ENCODE results near the gene CDKN2B-AS1. TPM values are rescaled to one million over a fixed set of nuclear protein-coding genes. Genes with fewer than 3 reads are reported as not detected.

The CDKN2B-AS1 gene
- total and polyA plus RNA-seq, 2 donors (not counting 1 experiment from before 2014, with no cell fraction given): 1.3 to 2.5 TPM

DNA sequence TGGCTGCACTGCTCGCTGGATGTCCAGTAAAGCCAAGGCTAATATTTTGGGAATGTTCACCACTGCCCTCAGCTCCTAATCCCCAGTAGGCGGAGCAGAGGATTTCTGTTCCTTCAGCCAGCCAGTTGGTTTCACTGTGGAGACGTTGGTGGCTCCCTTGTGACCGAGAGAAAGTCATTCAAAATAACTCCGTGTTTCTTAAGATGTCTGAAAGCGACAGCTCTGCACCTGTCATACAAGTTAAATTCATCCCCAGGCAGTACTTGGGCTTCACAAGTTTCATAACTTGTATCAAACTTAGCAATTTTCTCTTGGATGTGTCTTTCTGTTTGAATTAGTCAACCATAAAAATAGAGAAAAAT, 14.9 kb downstream of the CDKN2B-AS1 start:
- H3K9me3 Mint-ChIP-seq (ENCODE audit: insufficient read depth): no peaks in the 10 kb centered on the region
- Histone ChIP-seq H2AFZ (ENCODE audit: insufficient read depth, low read depth, low read length, poor library complexity, severe bottlenecking) (peak overlapping the region; percentile 86), H3K4me1 (ENCODE audit: control insufficient read depth in 2 of 2, insufficient read depth in 2 of 2, low read length in 2 of 2) (peaks cover 30 to 36% of the 10 kb centered on the region in 2 donors), H3K27ac (ENCODE audit: low read length in 2 of 2) (no peak overlapping the region), H3K4me3 (ENCODE audit: control extremely low read depth in 1 of 5, extremely low read depth in 1 of 5, insufficient read depth in 1 of 5, low read depth in 2 of 5, low read length in 4 of 5) (peak overlapping the region; percentile 34 to 78 (median 69)), H3K9ac (ENCODE audit: low read length) (peak overlapping the region; percentile 83), H3K9me3 (ENCODE audit: control extremely low read depth in 1 of 3, control insufficient read depth in 2 of 3, insufficient read depth in 1 of 3, low read length in 2 of 3) (peaks cover 0 to 16% (median 0%) of the 10 kb centered on the region in 3 donors), H3K79me2 (ENCODE audit: control insufficient read depth, insufficient read depth, low read length) (no peaks in the 10 kb centered on the region), H3K36me3 (replicated peaks in 1 of 2; ENCODE audit: control extremely low read depth in 1 of 2, control insufficient read depth in 1 of 2, extremely low read depth in 1 of 2, insufficient read depth in 2 of 2, low read length in 1 of 2) (no peaks in the 10 kb centered on the region), H3K4me2 (replicated peaks; ENCODE audit: low read depth, low read length, poor library complexity, severe bottlenecking) (peak overlapping the region; percentile 96), H4K20me1 (ENCODE audit: control insufficient read depth, insufficient read depth, low read length, poor library complexity, severe bottlenecking) (peaks cover 8% of the 10 kb centered on the region), H3K27me3 (replicated peaks in 1 of 4; ENCODE audit: control extremely low read depth in 1 of 4, control insufficient read depth in 3 of 4, insufficient read depth in 4 of 4, low read length in 3 of 4) (peaks cover 0 to 48% (median 42%) of the 10 kb centered on the region in 4 experiments)
- 3% methylated on average over 3 of the region's 6 CpGs for WGBS (ENCODE audit: insufficient coverage)
- ChIA-PET POLR2A (interaction anchor here (1.5 kb wide), 1 partner anchor 15 kb away, joined by 7 read pairs; the partner anchor contains the start of genes CDKN2A and CDKN2B-AS1), CTCF (interaction anchor here (0.9 to 6.0 kb wide), 29 partner anchors 9 to 236 kb away, joined by 3 to 105 read pairs (median 8); partner anchors contain the start of genes CDKN2A, CDKN2B-AS1 and MTAP)
- peak; percentile 25 for ATAC-seq (ENCODE audit: low read depth)
- H3K4me3 Mint-ChIP-seq: peak overlapping the region; percentile 86
- TF ChIP-seq, protein P1, sequence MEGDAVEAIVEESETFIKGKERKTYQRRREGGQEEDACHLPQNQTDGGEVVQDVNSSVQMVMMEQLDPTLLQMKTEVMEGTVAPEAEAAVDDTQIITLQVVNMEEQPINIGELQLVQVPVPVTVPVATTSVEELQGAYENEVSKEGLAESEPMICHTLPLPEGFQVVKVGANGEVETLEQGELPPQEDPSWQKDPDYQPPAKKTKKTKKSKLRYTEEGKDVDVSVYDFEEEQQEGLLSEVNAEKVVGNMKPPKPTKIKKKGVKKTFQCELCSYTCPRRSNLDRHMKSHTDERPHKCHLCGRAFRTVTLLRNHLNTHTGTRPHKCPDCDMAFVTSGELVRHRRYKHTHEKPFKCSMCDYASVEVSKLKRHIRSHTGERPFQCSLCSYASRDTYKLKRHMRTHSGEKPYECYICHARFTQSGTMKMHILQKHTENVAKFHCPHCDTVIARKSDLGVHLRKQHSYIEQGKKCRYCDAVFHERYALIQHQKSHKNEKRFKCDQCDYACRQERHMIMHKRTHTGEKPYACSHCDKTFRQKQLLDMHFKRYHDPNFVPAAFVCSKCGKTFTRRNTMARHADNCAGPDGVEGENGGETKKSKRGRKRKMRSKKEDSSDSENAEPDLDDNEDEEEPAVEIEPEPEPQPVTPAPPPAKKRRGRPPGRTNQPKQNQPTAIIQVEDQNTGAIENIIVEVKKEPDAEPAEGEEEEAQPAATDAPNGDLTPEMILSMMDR (IDR thresholded peaks at IDR 0.05): no peak
- TF ChIP-seq EZH2 (IDR thresholded peaks at IDR 0.05; ENCODE audit: borderline replicate concordance, insufficient read depth, low read depth, low read length, poor library complexity, severe bottlenecking): no peak
- peaks cover 30% of the 10 kb centered on the region for H3K4me1 Mint-ChIP-seq
- H3K27me3 Mint-ChIP-seq: peaks cover 30% of the 10 kb centered on the region
- intact Hi-C loops (cut with micrococcal nuclease): loop anchor here (1.0 to 2.0 kb wide), 2 partner anchors 231 to 443 kb away; no protein-coding TSS in a partner anchor
- peak overlapping the region; percentile 41 for H3K27ac Mint-ChIP-seq
- no peak for DNase-seq

DNA sequence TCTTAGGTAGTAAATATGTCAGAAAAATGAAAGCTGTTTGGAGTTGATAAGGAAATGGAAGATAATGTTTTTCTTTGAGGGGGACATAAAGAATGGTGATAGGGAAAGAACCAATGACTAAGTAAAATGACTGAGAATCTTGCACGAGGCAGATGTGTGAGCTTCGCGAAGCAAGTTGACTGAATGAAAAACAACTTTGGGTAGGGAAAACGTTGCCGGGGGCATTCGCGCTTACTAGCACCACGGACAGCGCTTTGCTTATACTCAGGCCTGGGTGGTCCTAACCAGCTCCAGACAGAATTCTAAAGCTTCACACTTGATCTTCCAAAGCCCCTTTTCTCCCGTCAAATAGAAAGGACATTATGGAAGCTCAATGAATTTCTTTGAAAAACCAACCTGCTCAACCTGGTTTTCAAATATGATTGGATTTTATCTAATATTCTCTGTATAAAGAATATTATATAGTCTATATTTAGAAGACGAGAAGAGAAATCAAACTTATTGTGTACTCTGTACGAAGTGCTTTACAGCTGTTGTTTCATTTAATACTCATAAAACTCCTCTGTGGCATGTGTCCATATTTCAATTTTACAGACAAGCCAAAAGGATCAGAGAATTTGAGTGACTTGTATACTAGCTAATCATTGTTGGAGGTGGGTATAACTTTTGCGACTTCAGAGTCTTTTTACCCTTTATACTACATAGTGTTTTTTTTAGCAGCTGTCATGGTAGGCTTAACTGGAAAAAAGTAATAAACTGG, 16.5 kb downstream of the CDKN2B-AS1 start:
- intact Hi-C loops (cut with micrococcal nuclease): no loop called here
- Mint-ChIP-seq H3K9me3 (ENCODE audit: insufficient read depth) (no peaks in the 10 kb centered on the region), H3K27ac (no peak overlapping the region), H3K4me3 (no peak overlapping the region), H3K4me1 (peaks cover 16% of the 10 kb centered on the region), H3K27me3 (peaks cover 16% of the 10 kb centered on the region)
- no peak overlapping the region for H3K9ac ChIP-seq (ENCODE audit: low read length)
- ChIA-PET CTCF (interaction anchor here (0.6 to 6.0 kb wide), 7 partner anchors 26 to 236 kb away, joined by 3 to 105 read pairs (median 6); no protein-coding TSS in a partner anchor), POLR2A (no interaction called here)
- TF ChIP-seq, protein P1 (IDR thresholded peaks at IDR 0.05): no peak
- no peak for TF ChIP-seq EZH2 (IDR thresholded peaks at IDR 0.05; ENCODE audit: borderline replicate concordance, insufficient read depth, low read depth, low read length, poor library complexity, severe bottlenecking)
- H2AFZ ChIP-seq (ENCODE audit: insufficient read depth, low read depth, low read length, poor library complexity, severe bottlenecking): no peak overlapping the region
- ATAC-seq (ENCODE audit: low read depth) (no peak), DNase-seq (peak; percentile 37)
- peaks cover 0 to 33% (median 28%) of the 10 kb centered on the region in 4 experiments for H3K27me3 ChIP-seq (replicated peaks in 1 of 4; ENCODE audit: control extremely low read depth in 1 of 4, control insufficient read depth in 3 of 4, insufficient read depth in 4 of 4, low read length in 3 of 4)
- no peak overlapping the region for H3K27ac ChIP-seq (ENCODE audit: low read length in 2 of 2)
- peaks cover 1% of the 10 kb centered on the region for H4K20me1 ChIP-seq (ENCODE audit: control insufficient read depth, insufficient read depth, low read length, poor library complexity, severe bottlenecking)
- no peaks in the 10 kb centered on the region for H3K79me2 ChIP-seq (ENCODE audit: control insufficient read depth, insufficient read depth, low read length)
- peaks cover 16 to 20% of the 10 kb centered on the region in 2 donors for H3K4me1 ChIP-seq (ENCODE audit: control insufficient read depth in 2 of 2, insufficient read depth in 2 of 2, low read length in 2 of 2)
- peaks cover 0 to 10% (median 0%) of the 10 kb centered on the region in 3 donors for H3K9me3 ChIP-seq (ENCODE audit: control extremely low read depth in 1 of 3, control insufficient read depth in 2 of 3, insufficient read depth in 1 of 3, low read length in 2 of 3)
- H3K4me2 ChIP-seq (replicated peaks; ENCODE audit: low read depth, low read length, poor library complexity, severe bottlenecking): no peak overlapping the region
- H3K36me3 ChIP-seq (replicated peaks in 1 of 2; ENCODE audit: control extremely low read depth in 1 of 2, control insufficient read depth in 1 of 2, extremely low read depth in 1 of 2, insufficient read depth in 2 of 2, low read length in 1 of 2): no peaks in the 10 kb centered on the region
- WGBS (ENCODE audit: insufficient coverage): 13% methylated on average over 9 of the region's 13 CpGs
- H3K4me3 ChIP-seq (ENCODE audit: control extremely low read depth in 1 of 5, extremely low read depth in 1 of 5, insufficient read depth in 1 of 5, low read depth in 2 of 5, low read length in 4 of 5): no peak overlapping the region
